Measurements from ENCODE around the gene MT1HL1. TPM values are rescaled to one million over a fixed set of nuclear protein-coding genes. Genes with fewer than 3 reads are reported as not detected.

Gene MT1HL1
- total RNA-seq, 2 donors from 2014 or later: not detected

GRCh38 chr1:237032029-237032428 is 27.8 kb upstream of the MT1HL1 start:
- Histone ChIP-seq H3K36me3 (no peaks in the 10 kb centered on the region), H3K4me1 (no peaks in the 10 kb centered on the region), H3K9me3 (no peaks in the 10 kb centered on the region), H3K27me3 (no peaks in the 10 kb centered on the region), H3K9ac (ENCODE audit: low read depth in 2 of 2, low read length in 2 of 2) (no peak overlapping the region), H3K27ac (no peak overlapping the region), H3K4me3 (no peak overlapping the region)
- no peak for DNase-seq
- intact Hi-C loops (cut with DNase I): no loop called here
- no peak for TF ChIP-seq CTCF (IDR thresholded peaks at IDR 0.05)

GRCh38 chr1:237031480-237031879 is 27.2 kb upstream of the MT1HL1 start:
- Histone ChIP-seq H3K9me3 (no peaks in the 10 kb centered on the region), H3K9ac (ENCODE audit: low read depth in 2 of 2, low read length in 2 of 2) (no peak overlapping the region), H3K4me1 (no peaks in the 10 kb centered on the region), H3K4me3 (no peak overlapping the region), H3K27ac (no peak overlapping the region), H3K27me3 (no peaks in the 10 kb centered on the region), H3K36me3 (no peaks in the 10 kb centered on the region)
- no peak for DNase-seq
- no peak for TF ChIP-seq CTCF (IDR thresholded peaks at IDR 0.05)
- intact Hi-C loops (cut with DNase I): no loop called here

GRCh38 chr1:237029850-237030535 is 25.8 kb upstream of the MT1HL1 start:
- Histone ChIP-seq H3K4me3 (no peak overlapping the region), H3K9me3 (no peaks in the 10 kb centered on the region), H3K27me3 (no peaks in the 10 kb centered on the region), H3K4me1 (no peaks in the 10 kb centered on the region), H3K27ac (no peak overlapping the region), H3K36me3 (no peaks in the 10 kb centered on the region), H3K9ac (ENCODE audit: low read depth in 2 of 2, low read length in 2 of 2) (no peak overlapping the region)
- intact Hi-C loops (cut with DNase I): no loop called here
- no peak for TF ChIP-seq CTCF (IDR thresholded peaks at IDR 0.05)
- DNase-seq: no peak

GRCh38 chr1:237029240-237029639 is 25.0 kb upstream of the MT1HL1 start:
- H3K27me3 ChIP-seq: no peaks in the 10 kb centered on the region
- H3K36me3 ChIP-seq: no peaks in the 10 kb centered on the region
- no peak overlapping the region for H3K4me3 ChIP-seq
- no peak overlapping the region for H3K27ac ChIP-seq
- no peak for TF ChIP-seq CTCF (IDR thresholded peaks at IDR 0.05)
- H3K9ac ChIP-seq (ENCODE audit: low read depth in 2 of 2, low read length in 2 of 2): no peak overlapping the region
- intact Hi-C loops (cut with DNase I): no loop called here
- no peaks in the 10 kb centered on the region for H3K9me3 ChIP-seq
- no peak for DNase-seq
- no peaks in the 10 kb centered on the region for H3K4me1 ChIP-seq

GRCh38 chr1:237025358-237026074 is 21.3 kb upstream of the MT1HL1 start:
- no peak overlapping the region for H3K27ac ChIP-seq
- no peaks in the 10 kb centered on the region for H3K36me3 ChIP-seq
- no peaks in the 10 kb centered on the region for H3K27me3 ChIP-seq
- DNase-seq: no peak
- TF ChIP-seq CTCF (IDR thresholded peaks at IDR 0.05): no peak
- H3K4me1 ChIP-seq: no peaks in the 10 kb centered on the region
- no peak overlapping the region for H3K9ac ChIP-seq (ENCODE audit: low read depth in 2 of 2, low read length in 2 of 2)
- H3K4me3 ChIP-seq: no peak overlapping the region
- H3K9me3 ChIP-seq: no peaks in the 10 kb centered on the region
- intact Hi-C loops (cut with DNase I): no loop called here
